GM12892 (cell line): ENCODE data around the gene FAIM2.
A peak's percentile ranks its signal among the peaks of the same experiment; 100 is the strongest.

Source experiments
- DNase-seq: peaks from one replicate; pipeline ENCODE4 v3.0.0; 2011; ENCODE audit not compliant: insufficient read length
- FAIRE-seq: peaks from 2 replicates; lab custom pipeline; 2011; peaks lifted over from hg19 to GRCh38; lab: Jason Lieb, UNC
- POLR2A ChIP-seq: IDR thresholded peaks from 2 replicates; pipeline ENCODE4 v1.6.1; 2011; ENCODE audit warnings: low read depth, low read length, control low read depth
- POLR2AphosphoS5 ChIP-seq: IDR thresholded peaks from 2 replicates; pipeline ENCODE4 v1.6.1; 2011; ENCODE audit warnings: low read depth, low read length, control low read depth
- TAF1 ChIP-seq: IDR thresholded peaks from 2 replicates; pipeline ENCODE4 v1.6.1; 2011; ENCODE audit warnings: low read depth, mild to moderate bottlenecking, control low read depth, low read length, borderline replicate concordance

FAIM2 gene

GRCh38 chr12:49854976-49855375 is 48.7 kb downstream of the FAIM2 start:
- no peak for FAIRE-seq
- TF ChIP-seq TAF1 (no peak), POLR2A (no peak), POLR2AphosphoS5 (no peak)
- DNase-seq = no peak

GRCh38 chr12:49853671-49854070 is 50.0 kb downstream of the FAIM2 start:
- DNase-seq (no peak), FAIRE-seq (no peak)
- no peak for TF ChIP-seq TAF1
- no peak for TF ChIP-seq POLR2AphosphoS5
- no peak for TF ChIP-seq POLR2A

- no peak for TF ChIP-seq POLR2AphosphoS5
- TF ChIP-seq POLR2A = no peak
- TF ChIP-seq TAF1 = no peak
- DNase-seq (no peak), FAIRE-seq (no peak)
Measured at GRCh38 chr12:49847161-49847560, 56.5 kb downstream of the FAIM2 start.

- FAIRE-seq (no peak), DNase-seq (no peak)
- TF ChIP-seq POLR2AphosphoS5 (no peak), POLR2A (no peak)
Measured at GRCh38 chr12:49846032-49846431, 57.7 kb downstream of the FAIM2 start.

- no peak for TF ChIP-seq POLR2A
- no peak for TF ChIP-seq POLR2AphosphoS5
- no peak for TF ChIP-seq TAF1
- FAIRE-seq (no peak), DNase-seq (no peak)
Measured at GRCh38 chr12:49843876-49844437, 59.7 kb downstream of the FAIM2 start.

GRCh38 chr12:49843411-49843810 is 60.3 kb downstream of the FAIM2 start:
- DNase-seq (no peak), FAIRE-seq (no peak)

GRCh38 chr12:49842519-49843352 is 61.0 kb downstream of the FAIM2 start, which contains the start of gene BCDIN3D:
Gene BCDIN3D, minus strand, starts transcription at chr12:49843106. Its CDS starts 19 bp downstream, at chr12:49843087.
- DNase-seq (peak; percentile 65), FAIRE-seq (peak; percentile 96)
- peak; percentile 85 for TF ChIP-seq TAF1
- TF ChIP-seq POLR2AphosphoS5 = peak; percentile 92
- TF ChIP-seq POLR2A = peak; percentile 92

More at GRCh38 chr12:49843411-49843810, 60.3 kb downstream of the FAIM2 start:
- TF ChIP-seq POLR2A = no peak
- TF ChIP-seq POLR2AphosphoS5 = no peak
- no peak for TF ChIP-seq TAF1

- DNase-seq = no peak
- FAIRE-seq = no peak
- no peak for TF ChIP-seq POLR2AphosphoS5
- TF ChIP-seq POLR2A = no peak
- TF ChIP-seq TAF1 = no peak
Measured at GRCh38 chr12:49838973-49839633, 64.6 kb downstream of the FAIM2 start.

- FAIRE-seq = no peak
- DNase-seq = no peak
- TF ChIP-seq TAF1 = no peak
- TF ChIP-seq POLR2A = no peak
- TF ChIP-seq POLR2AphosphoS5 = no peak
Measured at GRCh38 chr12:49832836-49833421, 70.8 kb downstream of the FAIM2 start.

- no peak for TF ChIP-seq TAF1
- no peak for TF ChIP-seq POLR2AphosphoS5
- TF ChIP-seq POLR2A = no peak
- FAIRE-seq = no peak
- DNase-seq = no peak
Measured at GRCh38 chr12:49831717-49832116, 72.0 kb downstream of the FAIM2 start.
